IMR-90 (cell line): ENCODE results near the gene RNGTT.

Experiments
- BHLHE40 ChIP-seq: fragments of 150-350 bp; IDR thresholded peaks from 2 replicates; pipeline ENCODE4 v1.6.1; 2016; ENCODE audit warnings: mild to moderate bottlenecking, low read depth, low read length
- CEBPB ChIP-seq: IDR thresholded peaks from 2 replicates; pipeline ENCODE4 v1.6.1; 2012; ENCODE audit warnings: low read depth, low read length, improper control_type of control experiment
- MAZ ChIP-seq: IDR thresholded peaks from 2 replicates; pipeline ENCODE4 v1.6.1; 2012; ENCODE audit warnings: low read depth, mild to moderate bottlenecking, low read length, improper control_type of control experiment, moderate library complexity, borderline replicate concordance
- MXI1 ChIP-seq: IDR thresholded peaks from 2 replicates; pipeline ENCODE4 v1.6.1; 2012; ENCODE audit warnings: low read depth, mild to moderate bottlenecking, low read length, moderate library complexity, borderline replicate concordance
- POLR2A ChIP-seq: IDR thresholded peaks from 2 replicates; pipeline ENCODE4 v1.6.1; 2012; ENCODE audit warnings: mild to moderate bottlenecking, low read depth, low read length
- RAD21 ChIP-seq: IDR thresholded peaks from 2 replicates; pipeline ENCODE4 v1.6.1; 2012; ENCODE audit warnings: low read length, improper control_type of control experiment
- RCOR1 ChIP-seq: IDR thresholded peaks from 2 replicates; pipeline ENCODE4 v1.6.1; 2012; ENCODE audit warnings: mild to moderate bottlenecking, low read length, improper control_type of control experiment; ENCODE audit not compliant: insufficient replicate concordance
- SMC3 ChIP-seq: fragments of 150-350 bp; IDR thresholded peaks from 2 replicates; pipeline ENCODE4 v1.6.1; 2016; ENCODE audit warnings: low read depth, mild to moderate bottlenecking, antibody characterized with exemption, low read length, moderate library complexity
- TF ChIP-seq, protein P1 (sequence below): conservative IDR thresholded peaks from 2 replicates; pipeline ENCODE4 v1.5.1; 2012; ENCODE audit warnings: mild to moderate bottlenecking, low read depth, low read length, improper control_type of control experiment
- TF ChIP-seq, protein P2 (sequence below): fragments of 150-350 bp; IDR thresholded peaks from 2 replicates; pipeline ENCODE4 v1.6.1; 2017; ENCODE audit warnings: mild to moderate bottlenecking, antibody characterized with exemption, low read length, low read depth

DNA sequence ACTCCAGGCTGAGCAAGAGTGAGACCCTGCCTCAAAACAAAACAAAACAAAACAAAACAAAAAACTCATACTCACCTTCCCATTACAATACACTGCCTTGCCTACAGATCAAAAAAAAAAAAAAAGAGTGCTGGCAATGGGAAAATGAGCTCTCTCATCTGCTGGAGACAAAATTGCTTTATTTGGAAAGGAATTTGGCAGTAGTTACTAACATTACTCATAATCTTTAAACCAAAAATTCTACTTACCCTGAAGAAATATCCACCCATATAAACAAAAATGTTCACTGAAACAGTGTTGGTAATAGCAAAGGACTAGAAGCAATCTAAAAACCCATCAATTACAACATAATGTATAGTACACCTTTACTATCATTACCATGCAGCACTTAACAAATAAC lies 120.4 kb downstream of the RNGTT start:
- TF ChIP-seq, protein P1, sequence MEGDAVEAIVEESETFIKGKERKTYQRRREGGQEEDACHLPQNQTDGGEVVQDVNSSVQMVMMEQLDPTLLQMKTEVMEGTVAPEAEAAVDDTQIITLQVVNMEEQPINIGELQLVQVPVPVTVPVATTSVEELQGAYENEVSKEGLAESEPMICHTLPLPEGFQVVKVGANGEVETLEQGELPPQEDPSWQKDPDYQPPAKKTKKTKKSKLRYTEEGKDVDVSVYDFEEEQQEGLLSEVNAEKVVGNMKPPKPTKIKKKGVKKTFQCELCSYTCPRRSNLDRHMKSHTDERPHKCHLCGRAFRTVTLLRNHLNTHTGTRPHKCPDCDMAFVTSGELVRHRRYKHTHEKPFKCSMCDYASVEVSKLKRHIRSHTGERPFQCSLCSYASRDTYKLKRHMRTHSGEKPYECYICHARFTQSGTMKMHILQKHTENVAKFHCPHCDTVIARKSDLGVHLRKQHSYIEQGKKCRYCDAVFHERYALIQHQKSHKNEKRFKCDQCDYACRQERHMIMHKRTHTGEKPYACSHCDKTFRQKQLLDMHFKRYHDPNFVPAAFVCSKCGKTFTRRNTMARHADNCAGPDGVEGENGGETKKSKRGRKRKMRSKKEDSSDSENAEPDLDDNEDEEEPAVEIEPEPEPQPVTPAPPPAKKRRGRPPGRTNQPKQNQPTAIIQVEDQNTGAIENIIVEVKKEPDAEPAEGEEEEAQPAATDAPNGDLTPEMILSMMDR: no peak
- TF ChIP-seq RCOR1 (no peak), RAD21 (no peak), POLR2A (no peak), BHLHE40 (no peak), CEBPB (no peak), MXI1 (no peak), MAZ (no peak), SMC3 (no peak)
- TF ChIP-seq, protein P2, sequence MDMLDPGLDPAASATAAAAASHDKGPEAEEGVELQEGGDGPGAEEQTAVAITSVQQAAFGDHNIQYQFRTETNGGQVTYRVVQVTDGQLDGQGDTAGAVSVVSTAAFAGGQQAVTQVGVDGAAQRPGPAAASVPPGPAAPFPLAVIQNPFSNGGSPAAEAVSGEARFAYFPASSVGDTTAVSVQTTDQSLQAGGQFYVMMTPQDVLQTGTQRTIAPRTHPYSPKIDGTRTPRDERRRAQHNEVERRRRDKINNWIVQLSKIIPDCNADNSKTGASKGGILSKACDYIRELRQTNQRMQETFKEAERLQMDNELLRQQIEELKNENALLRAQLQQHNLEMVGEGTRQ: no peak
